Liver (tissue), 10 donors: ENCODE results near the gene GBP1. TPM values are rescaled to one million over a fixed set of nuclear protein-coding genes. Genes with fewer than 3 reads are reported as not detected.
A peak's percentile ranks its signal among the peaks of the same experiment; 100 is the strongest.

Experiments
- DNase-seq: peaks from one replicate; pipeline ENCODE4 v3.0.0-alpha.2; 2017; ENCODE audit warnings: low spot score
- H3K27ac ChIP-seq, 2 donors: one replicate each; pipeline ENCODE4 v1.7.0; 2013; ENCODE audit warnings: inconsistent platforms in 2 of 2, low read length in 2 of 2, control low read depth in 1 of 2, low read depth in 1 of 2, mild to moderate bottlenecking in 1 of 2
- H3K27me3 ChIP-seq, 4 donors: one replicate each; pipeline versions ENCODE4 v1.6.1 to v1.7.0; 2013; ENCODE audit warnings: low read length in 3 of 4, inconsistent platforms in 1 of 4, mild to moderate bottlenecking in 1 of 4, moderate library complexity in 1 of 4; ENCODE audit not compliant: control insufficient read depth in 4 of 4, insufficient read depth in 4 of 4
- H3K36me3 ChIP-seq, 4 donors: one replicate each; pipeline versions ENCODE4 v1.6.1 to v1.7.0; 2013; ENCODE audit warnings: low read length in 3 of 4, mild to moderate bottlenecking in 3 of 4, low read depth in 1 of 4, moderate library complexity in 1 of 4; ENCODE audit not compliant: control insufficient read depth in 4 of 4, insufficient read depth in 3 of 4
- H3K4me1 ChIP-seq, 4 donors: one replicate each; pipeline versions ENCODE4 v1.6.1 to v1.7.0; 2013; ENCODE audit warnings: low read length in 3 of 4, mild to moderate bottlenecking in 3 of 4, moderate library complexity in 1 of 4; ENCODE audit not compliant: control insufficient read depth in 4 of 4, insufficient read depth in 4 of 4
- H3K4me3 ChIP-seq, 3 donors: one replicate each; pipeline versions ENCODE4 v1.6.1 to v1.7.0; 2013; ENCODE audit warnings: low read length in 3 of 3, control low read depth in 1 of 3, low read depth in 1 of 3, mild to moderate bottlenecking in 1 of 3
- H3K9ac ChIP-seq, 2 donors: one replicate each; pipeline ENCODE4 v1.7.0; 2013; ENCODE audit warnings: low read length in 2 of 2, mild to moderate bottlenecking in 2 of 2, moderate library complexity in 2 of 2, control low read depth in 1 of 2, low read depth in 1 of 2
- H3K9me3 ChIP-seq, 4 donors: one replicate each; pipeline versions ENCODE4 v1.6.1 to v1.7.0; 2013; ENCODE audit warnings: low read length in 3 of 4; ENCODE audit not compliant: control insufficient read depth in 4 of 4
- ATF3 ChIP-seq: IDR thresholded peaks from 2 replicates; pipeline ENCODE4 v1.6.1; 2016; ENCODE audit warnings: antibody characterized with exemption
- EGR1 ChIP-seq, 2 donors: IDR thresholded peaks; 2 replicates each; pipeline ENCODE4 v1.6.1; 2016 to 2018; ENCODE audit warnings: antibody characterized with exemption in 2 of 2, low read depth in 2 of 2
- GABPA ChIP-seq, 2 donors: IDR thresholded peaks in 1 of 2; conservative IDR thresholded peaks in 1 of 2; 2 replicates each; pipeline ENCODE4 v1.6.1; 2016; ENCODE audit warnings: antibody characterized with exemption in 2 of 2, mild to moderate bottlenecking in 1 of 2, moderate library complexity in 1 of 2
- HNF4A ChIP-seq, 2 donors: conservative IDR thresholded peaks; 2 replicates each; pipeline ENCODE4 v1.6.1; 2016; ENCODE audit warnings: antibody characterized with exemption in 2 of 2, mild to moderate bottlenecking in 2 of 2
- JUND ChIP-seq, 2 donors: IDR thresholded peaks; 2 replicates each; pipeline ENCODE4 v1.6.1; 2016; ENCODE audit warnings: antibody characterized with exemption in 2 of 2
- NR2F2 ChIP-seq: IDR thresholded peaks from 2 replicates; pipeline ENCODE4 v1.6.1; 2016; ENCODE audit warnings: antibody characterized with exemption
- RAD21 ChIP-seq, 2 donors: IDR thresholded peaks; 2 replicates each; pipeline ENCODE4 v1.6.1; 2016; ENCODE audit warnings: antibody characterized with exemption in 2 of 2, mild to moderate bottlenecking in 2 of 2
- RXRA ChIP-seq, 2 donors: IDR thresholded peaks; 2 replicates each; pipeline ENCODE4 v1.6.1; 2017 to 2018; ENCODE audit warnings: antibody characterized with exemption in 2 of 2, mild to moderate bottlenecking in 1 of 2
- SP1 ChIP-seq: IDR thresholded peaks from 2 replicates; pipeline ENCODE4 v1.6.1; 2018; ENCODE audit warnings: antibody characterized with exemption, mild to moderate bottlenecking
- TAF1 ChIP-seq: conservative IDR thresholded peaks from 2 replicates; pipeline ENCODE4 v1.6.1; 2016; ENCODE audit warnings: antibody characterized with exemption, mild to moderate bottlenecking
- YY1 ChIP-seq: IDR thresholded peaks from 2 replicates; pipeline ENCODE4 v1.6.1; 2016; ENCODE audit warnings: antibody characterized with exemption, mild to moderate bottlenecking
- WGBS: extraction: QIAGEN DNeasy Blood & Tissue Kit; methylation state at CpG from one replicate; pipeline ENCODE4 v1.1.7; 2013; 5-methylcytosine and 5-hydroxymethylcytosine counted together
- polyA plus RNA-seq, 2 donors: library from polyadenylated mRNA; stranded (reverse) in 1 of 2; unstranded in 1 of 2; fragments of 200-250 nt in 1 of 2; fragments of >200 nt in 1 of 2; fragmentation: Nextera tagmentation in 1 of 2; extraction: Ambion mirVana in 1 of 2; gene quantifications; one replicate each; pipeline versions ENCODE4 v1.2.1 to v1.2.3, GENCODE V29; 2013 to 2015
- small RNA-seq: library from RNA; depleted of rRNA; stranded (forward); fragments of <200 nt; gene quantifications from one replicate; pipeline ENCODE3, GENCODE V24; 2014
- total RNA-seq, 2 donors: library from RNA; depleted of rRNA; stranded (reverse); fragments of >200 nt; gene quantifications; one replicate each; pipeline ENCODE4 v1.2.3, GENCODE V29; 2014
- TF ChIP-seq, protein P1 (sequence below): IDR thresholded peaks from 2 replicates; pipeline ENCODE4 v1.6.1; 2016; ENCODE audit warnings: antibody characterized with exemption
- TF ChIP-seq, protein P2 (sequence below): IDR thresholded peaks from 2 replicates; pipeline ENCODE4 v1.6.1; 2016; ENCODE audit warnings: antibody characterized with exemption, mild to moderate bottlenecking
- TF ChIP-seq, protein P3 (sequence below): IDR thresholded peaks from 2 replicates; pipeline ENCODE4 v1.6.1; 2016; ENCODE audit warnings: antibody characterized with exemption
- donor health status: healthy.
- donor health status: healthy.
- donor health status: healthy.
- donor health status: healthy.
- donor health status: healthy.

Gene GBP1
- total and polyA plus RNA-seq, 4 donors: 9.1 to 72.6 (median 20.1) TPM

- peak overlapping the region in 1 of 3 donors; percentile 7 for H3K4me3 ChIP-seq
- peak overlapping the region in 1 of 2 donors; percentile 1 for H3K9ac ChIP-seq
- WGBS: 48% methylated on average over 9 of the region's 9 CpGs
- peaks cover 0 to 3% (median 0%) of the 10 kb centered on the region in 4 donors for H3K4me1 ChIP-seq
- peaks cover 0 to 24% (median 13%) of the 10 kb centered on the region in 4 donors for H3K36me3 ChIP-seq
- no peaks in the 10 kb centered on the region for H3K27me3 ChIP-seq
- no peaks in the 10 kb centered on the region for H3K9me3 ChIP-seq
- TF ChIP-seq SP1 (peak; percentile 58), HNF4A (conservative IDR thresholded peaks at IDR 0.05) (peak; percentile 66 to 78), ATF3 (no peak), RAD21 (IDR thresholded peaks at IDR 0.05) (peak in 1 of 2 donors; percentile 49), TAF1 (peak; percentile 58), JUND (IDR thresholded peaks at IDR 0.05) (peak in 1 of 2 donors; percentile 63), EGR1 (IDR thresholded peaks at IDR 0.05; ENCODE audit: low read depth in 2 of 2) (no peak), YY1 (peak; percentile 85), RXRA (IDR thresholded peaks at IDR 0.05) (peak; percentile 58 to 59), NR2F2 (no peak), GABPA (IDR thresholded peaks at IDR 0.05 in 1 of 2, conservative IDR thresholded peaks at IDR 0.05 in 1 of 2) (no peak)
- TF ChIP-seq, protein P1, sequence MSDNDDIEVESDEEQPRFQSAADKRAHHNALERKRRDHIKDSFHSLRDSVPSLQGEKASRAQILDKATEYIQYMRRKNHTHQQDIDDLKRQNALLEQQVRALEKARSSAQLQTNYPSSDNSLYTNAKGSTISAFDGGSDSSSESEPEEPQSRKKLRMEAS: no peak
- TF ChIP-seq, protein P2, sequence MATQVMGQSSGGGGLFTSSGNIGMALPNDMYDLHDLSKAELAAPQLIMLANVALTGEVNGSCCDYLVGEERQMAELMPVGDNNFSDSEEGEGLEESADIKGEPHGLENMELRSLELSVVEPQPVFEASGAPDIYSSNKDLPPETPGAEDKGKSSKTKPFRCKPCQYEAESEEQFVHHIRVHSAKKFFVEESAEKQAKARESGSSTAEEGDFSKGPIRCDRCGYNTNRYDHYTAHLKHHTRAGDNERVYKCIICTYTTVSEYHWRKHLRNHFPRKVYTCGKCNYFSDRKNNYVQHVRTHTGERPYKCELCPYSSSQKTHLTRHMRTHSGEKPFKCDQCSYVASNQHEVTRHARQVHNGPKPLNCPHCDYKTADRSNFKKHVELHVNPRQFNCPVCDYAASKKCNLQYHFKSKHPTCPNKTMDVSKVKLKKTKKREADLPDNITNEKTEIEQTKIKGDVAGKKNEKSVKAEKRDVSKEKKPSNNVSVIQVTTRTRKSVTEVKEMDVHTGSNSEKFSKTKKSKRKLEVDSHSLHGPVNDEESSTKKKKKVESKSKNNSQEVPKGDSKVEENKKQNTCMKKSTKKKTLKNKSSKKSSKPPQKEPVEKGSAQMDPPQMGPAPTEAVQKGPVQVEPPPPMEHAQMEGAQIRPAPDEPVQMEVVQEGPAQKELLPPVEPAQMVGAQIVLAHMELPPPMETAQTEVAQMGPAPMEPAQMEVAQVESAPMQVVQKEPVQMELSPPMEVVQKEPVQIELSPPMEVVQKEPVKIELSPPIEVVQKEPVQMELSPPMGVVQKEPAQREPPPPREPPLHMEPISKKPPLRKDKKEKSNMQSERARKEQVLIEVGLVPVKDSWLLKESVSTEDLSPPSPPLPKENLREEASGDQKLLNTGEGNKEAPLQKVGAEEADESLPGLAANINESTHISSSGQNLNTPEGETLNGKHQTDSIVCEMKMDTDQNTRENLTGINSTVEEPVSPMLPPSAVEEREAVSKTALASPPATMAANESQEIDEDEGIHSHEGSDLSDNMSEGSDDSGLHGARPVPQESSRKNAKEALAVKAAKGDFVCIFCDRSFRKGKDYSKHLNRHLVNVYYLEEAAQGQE: peak; percentile 53
- TF ChIP-seq, protein P3, sequence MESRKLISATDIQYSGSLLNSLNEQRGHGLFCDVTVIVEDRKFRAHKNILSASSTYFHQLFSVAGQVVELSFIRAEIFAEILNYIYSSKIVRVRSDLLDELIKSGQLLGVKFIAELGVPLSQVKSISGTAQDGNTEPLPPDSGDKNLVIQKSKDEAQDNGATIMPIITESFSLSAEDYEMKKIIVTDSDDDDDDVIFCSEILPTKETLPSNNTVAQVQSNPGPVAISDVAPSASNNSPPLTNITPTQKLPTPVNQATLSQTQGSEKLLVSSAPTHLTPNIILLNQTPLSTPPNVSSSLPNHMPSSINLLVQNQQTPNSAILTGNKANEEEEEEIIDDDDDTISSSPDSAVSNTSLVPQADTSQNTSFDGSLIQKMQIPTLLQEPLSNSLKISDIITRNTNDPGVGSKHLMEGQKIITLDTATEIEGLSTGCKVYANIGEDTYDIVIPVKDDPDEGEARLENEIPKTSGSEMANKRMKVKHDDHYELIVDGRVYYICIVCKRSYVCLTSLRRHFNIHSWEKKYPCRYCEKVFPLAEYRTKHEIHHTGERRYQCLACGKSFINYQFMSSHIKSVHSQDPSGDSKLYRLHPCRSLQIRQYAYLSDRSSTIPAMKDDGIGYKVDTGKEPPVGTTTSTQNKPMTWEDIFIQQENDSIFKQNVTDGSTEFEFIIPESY: no peak
- peak overlapping the region; percentile 0 to 47 for H3K27ac ChIP-seq
- DNase-seq: no peak
Observed at GRCh38 chr1:89005286-89006151, 59.5 kb downstream of the GBP1 start.

Small RNAs within 50 kb of the gene (small RNA-seq; reads per million reads assigned to genes)
- gene RF00019: not detected

Other genes with a start within 250 kb of the GBP1 start
- 10 to 100 TPM; 26.5 to 50.6 TPM for gene GTF2B, start 173.6 kb downstream of the GBP1 start, total RNA-seq
- gene GTF2B, start 173.6 kb downstream of the GBP1 start, polyA plus RNA-seq: 10 to 100 TPM; 13.5 to 20.4 TPM
- 10 to 100 TPM in 1 of 2 donors, 1 to 10 TPM in 1; 9.4 to 12.0 TPM for gene KYAT3, start 72.6 kb downstream of the GBP1 start, total RNA-seq
- 10 to 100 TPM in 1 of 2 donors, 1 to 10 TPM in 1; 9.0 to 12.0 TPM for gene KYAT3, start 72.6 kb downstream of the GBP1 start, polyA plus RNA-seq
- gene RBMXL1, start 72.6 kb downstream of the GBP1 start, total RNA-seq: 10 to 100 TPM in 1 of 2 donors, 1 to 10 TPM in 1; 5.8 to 11.2 TPM
- 1 to 10 TPM; 3.4 to 7.2 TPM for gene RBMXL1, start 72.6 kb downstream of the GBP1 start, polyA plus RNA-seq
- 1 to 10 TPM; 2.0 to 8.8 TPM for gene GBP3, start 42.3 kb downstream of the GBP1 start, total RNA-seq
- gene GBP3, start 42.3 kb downstream of the GBP1 start, polyA plus RNA-seq: 1 to 10 TPM; 3.8 to 5.1 TPM
- 10 to 100 TPM in 1 of 2 donors, 1 to 10 TPM in 1; 7.4 to 18.2 TPM for gene GBP2, start 60.9 kb upstream of the GBP1 start, total RNA-seq
- 10 to 100 TPM; 10.4 to 17.9 TPM for gene GBP2, start 60.9 kb upstream of the GBP1 start, polyA plus RNA-seq
- 10 to 100 TPM in 1 of 2 donors, under 1 TPM in 1; 0.89 to 27.8 TPM for gene GBP7, start 110.8 kb upstream of the GBP1 start, total RNA-seq
- gene GBP7, start 110.8 kb upstream of the GBP1 start, polyA plus RNA-seq: 10 to 100 TPM in 1 of 2 donors, 1 to 10 TPM in 1; 7.6 to 26.0 TPM
- 1 to 10 TPM; 6.8 to 8.1 TPM for gene GBP4, start 133.7 kb upstream of the GBP1 start, total RNA-seq
- 1 to 10 TPM; 4.1 to 4.8 TPM for gene GBP4, start 133.7 kb upstream of the GBP1 start, polyA plus RNA-seq
- 1 to 10 TPM; 1.9 to 3.8 TPM for gene GBP5, start 207.7 kb upstream of the GBP1 start, total RNA-seq
- 1 to 10 TPM in 1 of 2 donors, under 1 TPM in 1; 0.78 to 1.5 TPM for gene GBP5, start 207.7 kb upstream of the GBP1 start, polyA plus RNA-seq